Bone marrow (tissue), 2 donors: ENCODE results near the gene TAX1BP1.

Experiments used
- DNase-seq, 2 donors: peaks; one replicate each; lab custom pipeline; 2025; lab: John Stamatoyannopoulos, UW

Gene TAX1BP1

DNA sequence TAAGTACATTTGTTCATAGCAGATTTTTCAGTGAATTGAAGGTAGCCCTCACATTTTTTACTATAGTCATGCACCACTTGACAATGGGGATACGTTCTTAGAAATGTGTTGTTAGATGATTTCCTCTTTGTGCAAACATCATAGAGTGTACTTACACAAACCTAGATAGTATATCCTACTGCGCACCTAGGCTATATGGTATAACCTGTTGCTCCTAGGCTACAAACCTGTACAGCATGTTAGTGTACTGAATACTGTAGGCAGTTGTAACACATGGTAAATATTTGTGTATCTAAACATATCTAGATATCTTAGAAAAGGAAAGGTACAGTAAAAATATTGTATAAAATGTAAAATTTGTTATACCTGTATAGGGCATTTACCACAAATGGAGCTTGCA, 41.2 kb downstream of the TAX1BP1 start:
- DNase-seq = no peak

DNA sequence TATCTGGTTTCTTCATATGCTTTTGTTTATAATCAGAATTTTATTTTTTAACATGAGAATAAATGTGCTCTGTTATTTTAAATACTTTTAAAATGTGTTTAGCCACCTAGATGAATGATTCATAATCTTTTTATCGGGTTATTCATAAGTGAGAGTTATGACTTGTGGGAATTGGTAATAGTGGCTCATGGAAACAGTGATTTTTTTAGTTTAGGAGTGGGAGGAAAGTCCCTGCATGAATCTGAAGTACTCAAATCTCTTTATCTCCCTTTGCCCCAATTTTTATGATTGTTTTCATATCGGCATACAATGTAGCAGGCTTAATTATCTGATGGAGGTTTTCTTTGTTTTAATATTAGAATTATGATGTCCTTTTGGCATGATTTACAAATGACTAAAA, 42.9 kb downstream of the TAX1BP1 start:
- no peak for DNase-seq

DNA sequence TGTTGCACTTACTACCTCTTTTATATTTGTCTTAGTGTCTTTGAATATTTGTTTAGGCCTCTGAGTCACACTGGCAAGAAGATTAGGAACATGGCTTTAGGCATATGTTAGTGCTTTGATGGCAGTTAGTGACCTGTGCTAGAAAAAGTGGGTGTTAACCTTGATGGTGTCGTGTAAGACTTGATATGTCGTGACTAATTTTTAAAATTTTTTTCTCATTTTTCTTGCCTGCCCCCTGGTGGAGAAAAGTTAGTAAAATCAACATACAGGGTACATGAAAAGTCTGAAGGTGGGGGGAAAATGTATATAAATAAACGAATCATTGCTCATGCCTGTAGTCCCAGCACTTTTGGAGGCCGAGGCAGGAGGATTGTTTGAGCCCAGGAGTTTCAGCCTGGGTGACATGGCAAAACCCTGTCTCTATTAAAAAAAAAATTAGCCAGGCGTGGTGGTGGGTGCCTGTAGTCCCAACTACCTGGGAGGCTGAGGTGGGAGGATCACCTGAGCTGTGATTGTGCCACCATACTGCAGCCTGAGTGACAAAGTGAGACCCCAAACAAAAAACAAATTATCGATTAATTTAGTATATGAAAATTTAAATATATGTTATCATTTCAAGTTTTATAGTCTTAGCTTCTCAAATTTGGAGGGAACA, 44.6 kb downstream of the TAX1BP1 start:
- DNase-seq = peak in 1 of 2 donors; percentile 27

DNA sequence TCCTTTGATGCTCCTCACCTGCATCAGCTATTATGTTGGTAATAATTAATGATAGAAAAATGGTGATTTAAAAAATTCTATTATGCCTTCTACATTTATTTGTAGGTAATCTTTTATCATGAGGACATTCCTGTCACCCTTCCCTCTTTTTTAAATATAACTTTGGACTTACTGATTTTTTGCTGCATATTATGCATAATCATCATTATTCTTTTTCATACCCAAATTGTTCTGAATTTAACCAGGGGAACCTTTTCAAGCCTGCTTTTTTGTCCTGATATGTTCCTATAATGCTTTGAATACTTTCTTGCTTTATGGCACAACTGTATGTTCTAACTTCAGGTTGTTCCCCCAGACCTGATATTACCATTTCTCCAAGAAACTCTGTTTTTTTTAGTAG, 48.5 kb downstream of the TAX1BP1 start:
- DNase-seq = no peak

DNA sequence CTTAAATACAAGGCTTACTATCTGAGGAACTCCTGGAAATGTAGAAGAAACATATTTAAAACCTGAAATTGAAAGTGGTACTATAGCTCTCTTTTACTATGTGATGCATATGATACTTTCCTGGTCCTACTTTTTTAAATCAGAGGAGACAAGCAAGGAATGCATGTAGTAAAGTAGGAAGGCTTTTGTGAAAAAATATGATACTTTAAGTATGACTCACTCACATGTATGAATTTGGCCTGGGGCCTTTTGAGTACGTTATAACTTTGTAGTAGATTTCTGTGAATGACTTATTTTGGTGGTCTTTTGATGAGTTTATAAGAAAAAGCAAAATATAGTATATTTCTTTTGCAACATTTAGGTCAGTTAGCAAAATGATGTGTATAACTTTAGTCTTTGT, 53.8 kb downstream of the TAX1BP1 start:
- DNase-seq = no peak

DNA sequence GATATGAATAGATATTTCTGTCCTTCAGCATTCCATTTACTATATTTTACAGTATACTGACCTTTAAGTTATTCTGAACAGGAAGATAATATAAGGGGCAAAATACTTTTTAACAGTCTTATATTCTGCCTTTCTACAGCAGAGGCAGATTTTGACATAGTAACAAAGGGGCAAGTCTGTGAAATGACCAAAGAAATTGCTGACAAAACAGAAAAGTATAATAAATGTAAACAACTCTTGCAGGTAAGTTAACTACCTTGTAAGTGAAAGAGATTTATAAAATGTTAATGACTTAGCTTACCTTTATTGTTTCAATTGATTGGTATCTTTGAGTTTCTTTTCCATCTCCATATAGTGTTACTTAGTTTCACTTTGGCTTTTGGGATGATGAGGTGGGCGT, 56.0 kb downstream of the TAX1BP1 start:
- DNase-seq = no peak

DNA sequence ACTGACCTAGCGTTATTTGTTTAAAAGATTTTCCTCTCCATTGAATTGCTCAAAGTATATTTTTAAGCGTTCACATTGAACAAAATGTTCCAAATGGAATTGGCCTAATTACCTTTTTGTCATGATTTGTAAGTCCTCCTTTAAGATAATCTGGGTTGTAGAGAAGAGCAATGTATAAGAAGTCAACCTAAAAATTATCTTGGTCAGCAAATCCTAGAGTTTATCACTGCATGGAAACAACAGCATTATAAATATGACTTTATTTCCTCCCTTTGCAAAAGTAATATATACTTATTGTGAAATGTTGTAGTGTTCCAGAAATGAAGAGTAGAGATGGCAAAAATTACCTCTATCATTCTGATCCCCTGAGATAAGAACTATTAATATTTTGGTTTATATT, 59.2 kb downstream of the TAX1BP1 start:
- DNase-seq = no peak

DNA sequence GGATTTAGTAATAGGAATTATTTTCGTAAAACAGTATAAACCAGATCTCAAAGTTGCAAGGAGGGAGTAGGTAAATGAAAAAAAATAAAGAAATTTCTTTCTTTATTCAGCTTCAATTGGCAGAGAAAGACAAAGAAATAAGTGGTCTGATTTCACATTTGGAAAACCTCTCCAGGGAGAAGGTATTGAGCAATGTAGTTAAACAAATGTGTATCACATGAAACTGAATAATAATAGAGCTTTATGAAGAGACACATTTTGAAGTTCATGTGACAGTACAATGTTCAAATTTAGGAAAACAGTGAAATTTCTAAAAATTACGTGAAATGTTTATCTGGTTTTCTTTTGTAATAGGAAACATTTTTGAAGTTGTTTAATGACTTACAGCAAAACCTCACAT, 63.0 kb downstream of the TAX1BP1 start:
- DNase-seq = no peak

DNA sequence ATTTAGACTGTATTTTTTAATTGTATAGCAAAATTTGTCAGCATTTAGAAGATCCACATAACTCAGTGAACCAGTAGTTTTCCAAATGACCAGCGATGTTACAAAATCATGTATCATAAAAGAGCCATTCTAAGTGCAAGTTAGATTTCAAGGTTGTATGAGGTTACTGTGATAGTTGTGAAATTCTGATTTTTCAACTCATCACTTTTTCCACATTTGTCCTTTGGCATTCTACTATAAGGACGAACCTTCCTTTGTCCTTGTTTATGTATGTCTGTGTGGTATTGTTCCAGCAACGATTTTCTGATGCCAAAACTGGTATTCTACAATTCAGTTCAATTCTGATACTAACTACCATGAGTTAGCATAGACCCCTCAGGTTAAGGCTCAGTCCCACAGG, 64.2 kb downstream of the TAX1BP1 start:
- DNase-seq = no peak

DNA sequence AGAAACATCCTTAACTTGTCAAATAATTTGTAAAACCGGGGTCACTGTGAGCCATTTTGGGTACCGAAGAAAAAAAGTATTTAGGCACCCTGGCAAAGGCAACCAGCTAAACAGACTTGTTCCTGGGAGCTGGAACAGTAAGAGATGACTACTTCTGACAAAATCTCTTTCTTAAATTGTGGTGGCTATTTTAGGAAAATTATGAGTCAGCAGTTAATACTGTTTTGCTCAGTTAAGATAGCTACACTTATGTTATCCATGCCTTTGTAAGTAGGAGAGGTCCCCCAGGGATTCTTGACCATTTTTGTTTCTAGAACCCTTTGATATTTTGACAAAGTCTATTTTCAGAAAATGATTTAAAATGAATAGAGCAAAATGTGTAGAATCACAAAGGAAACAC, 68.7 kb downstream of the TAX1BP1 start:
- DNase-seq = no peak

DNA sequence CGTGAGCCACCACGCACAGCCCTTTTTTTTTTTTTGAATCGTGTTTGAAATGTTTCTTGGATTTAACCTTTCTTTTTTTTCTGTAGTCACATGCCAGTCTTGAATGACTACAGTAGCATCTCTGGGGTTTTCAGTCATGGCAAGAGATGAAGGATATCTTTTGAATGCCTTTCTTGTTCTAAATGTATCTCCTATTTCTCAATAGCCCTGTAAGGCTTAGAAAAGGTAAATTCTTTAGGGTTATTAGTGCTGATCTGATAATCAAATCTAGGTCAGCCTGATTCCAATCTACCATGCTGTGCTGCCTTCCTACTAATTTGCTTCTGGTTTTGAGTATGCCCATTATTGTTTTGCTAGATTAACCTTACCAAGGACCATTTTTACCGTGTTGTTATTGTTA, 70.2 kb downstream of the TAX1BP1 start:
- no peak for DNase-seq

DNA sequence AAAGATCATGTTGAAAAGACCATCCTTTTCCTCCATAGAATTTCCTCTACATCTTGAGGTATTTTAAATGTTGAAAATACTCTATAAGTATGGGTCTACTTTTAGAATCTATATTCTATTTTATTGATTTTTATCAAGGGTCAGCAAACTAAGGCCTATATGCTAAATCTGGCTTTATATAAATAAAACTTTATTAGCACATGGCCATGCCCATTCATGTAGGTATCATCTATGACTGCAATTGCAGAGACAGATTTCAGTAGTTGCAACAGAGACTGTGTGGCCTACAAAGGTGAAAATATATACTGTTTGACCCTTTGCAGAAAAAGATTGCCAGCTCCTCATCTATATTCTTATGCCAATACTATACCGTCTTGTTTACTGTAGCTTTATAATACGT, 72.7 kb downstream of the TAX1BP1 start:
- DNase-seq = no peak

DNA sequence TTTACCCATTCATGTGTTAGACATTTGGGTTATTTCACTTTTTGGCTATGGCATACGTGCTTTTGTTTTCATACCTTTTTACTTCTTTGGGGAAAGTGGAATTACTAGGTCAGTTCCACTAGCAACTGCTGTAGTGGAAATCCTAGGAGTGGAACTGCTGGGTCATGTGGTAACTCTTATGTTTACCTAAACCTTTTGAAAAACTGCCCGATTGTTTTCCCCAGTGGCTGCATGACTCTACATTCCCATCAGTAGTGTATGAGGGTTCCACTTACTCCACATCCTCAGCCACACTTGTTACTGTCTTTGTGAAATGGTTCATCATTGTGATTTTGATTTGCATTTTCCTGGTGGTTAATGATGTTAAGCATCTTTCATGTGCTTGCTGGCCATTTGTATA, 82.3 kb downstream of the TAX1BP1 start:
- DNase-seq = no peak

DNA sequence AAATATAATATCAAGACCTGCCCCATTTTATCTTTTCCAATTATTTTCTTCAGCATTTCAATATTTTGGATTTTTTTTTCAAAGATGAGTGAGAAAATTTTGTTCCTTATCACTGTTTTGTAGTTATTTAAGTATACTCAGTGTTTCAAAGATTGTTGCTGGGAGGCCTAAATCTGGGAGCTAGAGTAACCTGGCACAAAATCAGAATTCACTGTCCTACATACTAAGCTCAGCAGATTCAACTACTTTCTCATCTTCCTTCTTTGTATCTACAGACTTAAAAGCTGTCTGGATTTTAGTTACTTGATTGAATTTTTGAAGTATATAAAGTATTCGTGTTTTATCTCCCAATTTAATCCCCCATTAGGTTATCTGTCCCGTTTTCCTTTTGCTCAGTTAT, 85.9 kb downstream of the TAX1BP1 start:
- no peak for DNase-seq

DNA sequence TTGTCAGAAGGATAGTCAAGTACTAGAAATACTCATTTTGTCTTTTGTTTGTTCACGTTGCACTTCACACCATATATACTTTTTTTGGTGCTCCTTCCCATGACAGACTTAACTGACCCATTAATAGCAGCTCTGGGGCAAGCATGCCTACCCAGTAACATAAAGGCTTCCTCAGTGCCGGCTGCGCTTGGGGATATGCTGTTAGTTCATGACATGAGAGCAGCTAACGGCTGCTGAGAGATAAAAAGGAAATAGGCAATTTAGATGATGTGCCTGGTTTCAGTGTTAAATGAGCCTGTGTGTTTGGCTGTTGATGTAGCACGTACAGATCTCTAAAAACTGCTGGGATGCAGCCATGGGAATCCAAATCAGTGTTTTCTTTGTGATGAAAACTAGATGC, 86.4 kb downstream of the TAX1BP1 start:
- no peak for DNase-seq

DNA sequence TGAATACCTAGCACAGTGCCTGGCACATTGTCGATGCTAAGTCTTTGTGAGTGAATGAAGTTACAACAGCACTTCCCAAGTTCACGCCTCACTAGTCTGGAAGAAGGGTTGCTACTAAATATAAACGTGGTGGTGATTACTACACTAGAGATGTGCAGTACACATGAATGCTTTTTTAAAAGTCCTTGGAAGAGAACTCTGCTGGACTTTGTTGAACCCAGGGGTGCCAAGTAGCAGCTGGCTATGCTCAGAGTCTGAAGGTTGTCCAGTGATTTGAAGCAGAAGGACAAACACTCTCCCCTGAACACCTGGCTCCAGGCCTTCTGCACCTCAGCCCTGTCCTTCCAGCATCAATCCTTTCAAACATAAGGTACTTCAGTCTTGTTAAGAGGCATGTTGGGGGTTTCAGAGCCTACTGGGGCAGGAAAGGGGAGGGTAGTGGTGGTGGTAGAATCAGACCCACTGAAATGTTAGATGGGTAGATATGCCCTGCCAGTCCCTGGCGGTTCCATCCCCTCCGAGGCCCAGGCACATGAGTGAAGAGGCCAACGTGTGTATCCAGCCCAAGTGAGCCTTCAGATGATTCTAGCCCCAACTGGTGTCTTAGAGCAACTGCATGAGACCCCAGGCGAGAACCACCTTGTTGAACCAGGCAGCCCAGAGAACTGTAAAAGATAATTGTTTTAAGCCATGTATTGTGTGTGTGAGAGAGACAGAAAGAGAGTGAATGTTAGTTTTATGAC, 94.4 kb downstream of the TAX1BP1 start:
- DNase-seq = no peak

DNA sequence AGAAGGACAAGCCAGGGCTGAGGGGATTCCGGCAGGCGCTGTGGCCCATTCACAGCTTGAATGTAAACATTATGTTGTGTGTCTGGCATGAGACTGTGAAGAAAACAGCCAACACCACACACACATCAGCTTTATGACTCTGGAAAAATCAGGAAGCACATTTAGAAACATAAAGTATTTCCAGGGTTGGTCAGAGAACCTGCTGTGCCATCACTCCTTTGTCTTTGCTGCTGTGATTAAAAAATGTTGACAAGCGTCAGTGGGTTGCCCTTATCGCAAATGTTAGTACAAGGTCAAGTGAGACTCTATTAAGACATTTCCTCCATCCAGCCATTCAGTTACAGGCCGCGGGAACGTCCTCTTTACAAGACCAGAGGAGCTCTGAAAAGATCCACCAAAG, 95.4 kb downstream of the TAX1BP1 start:
- no peak for DNase-seq

DNA sequence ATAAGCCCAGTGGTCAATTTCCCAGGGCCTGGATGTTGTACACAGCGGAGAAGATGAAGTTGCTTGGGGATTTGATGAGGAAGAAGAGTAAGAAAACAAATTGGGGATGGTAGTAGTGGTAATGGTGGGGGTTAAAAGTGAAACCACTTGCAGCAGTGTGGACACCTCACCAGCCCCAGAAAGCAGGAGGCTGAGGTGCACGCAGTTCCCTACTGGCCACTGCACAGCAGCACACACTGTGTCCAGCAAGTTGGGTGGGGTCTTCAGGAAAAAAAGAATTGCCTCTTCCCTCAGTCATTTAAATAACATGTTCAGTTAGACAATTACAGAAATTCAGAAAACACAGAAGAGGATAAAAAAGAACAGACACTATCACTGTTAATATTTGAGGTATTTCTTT, 96.6 kb downstream of the TAX1BP1 start:
- DNase-seq = no peak

DNA sequence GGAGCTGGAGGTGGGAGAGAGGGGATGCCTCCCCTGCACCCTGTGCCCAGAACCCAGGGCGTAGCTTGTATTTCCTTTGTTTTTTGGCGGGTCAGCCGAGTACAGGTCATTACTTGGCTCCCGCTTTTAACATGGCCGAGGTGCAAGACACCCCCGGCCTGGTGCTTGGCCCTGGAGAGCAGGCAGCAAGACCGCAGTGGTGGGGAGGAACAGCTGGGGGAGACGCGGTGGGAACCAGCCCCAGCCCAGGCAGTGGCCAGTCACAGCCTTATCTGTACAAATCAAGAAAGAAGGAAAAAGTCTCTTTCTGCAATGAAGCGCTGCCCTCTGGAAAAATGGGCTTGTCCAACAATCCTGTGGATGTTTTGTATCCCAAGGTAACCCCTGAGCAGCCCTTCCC, 99.1 kb downstream of the TAX1BP1 start:
- no peak for DNase-seq

DNA sequence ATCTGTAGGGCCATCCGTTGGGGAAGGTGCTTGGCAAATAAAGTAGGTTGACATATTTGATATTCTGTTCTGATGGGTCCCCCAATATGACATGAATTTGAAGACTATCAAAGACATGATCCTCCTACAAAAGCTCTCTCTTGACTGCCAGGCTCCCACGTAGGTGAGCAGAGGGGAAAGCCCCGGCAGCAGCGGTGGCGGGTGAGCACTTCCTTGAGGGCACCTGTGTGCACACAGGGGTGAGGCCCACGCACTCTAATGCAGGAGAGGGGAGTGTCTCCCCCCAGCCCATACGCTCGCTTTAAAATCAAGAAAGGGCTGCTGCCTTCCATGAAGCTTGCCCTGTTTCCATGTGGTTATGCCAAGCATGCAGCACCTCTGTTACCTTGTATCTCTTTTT, 100.4 kb downstream of the TAX1BP1 start:
- no peak for DNase-seq

DNA sequence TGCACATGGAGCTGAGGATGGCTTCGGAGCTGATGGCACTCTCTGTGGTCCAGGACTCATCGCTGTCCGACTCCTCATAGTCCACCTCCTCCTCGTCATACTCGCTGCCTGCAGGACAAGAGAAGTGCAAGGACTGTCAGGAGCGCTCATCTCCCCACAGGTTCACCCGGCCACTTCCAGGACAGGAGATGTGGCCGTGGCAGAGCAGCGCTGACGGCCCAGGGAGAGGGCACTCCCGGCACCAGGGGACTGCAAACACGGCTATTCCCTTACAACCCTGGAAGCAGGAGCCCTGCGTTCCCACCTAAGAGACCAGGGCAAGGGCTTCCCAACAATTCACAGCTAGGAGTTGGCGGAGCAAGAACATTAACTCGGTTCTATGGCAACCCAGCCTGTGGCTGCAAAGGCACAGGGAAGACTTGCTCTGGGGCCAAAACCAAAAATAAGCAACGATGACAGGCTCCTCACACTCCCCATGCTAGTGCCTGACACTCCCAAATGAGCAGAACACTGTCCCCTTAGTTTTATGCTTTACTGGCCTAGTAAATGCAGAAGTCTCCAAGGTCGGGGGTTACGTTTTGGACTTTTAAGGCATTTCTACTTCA, 100.9 kb downstream of the TAX1BP1 start:
- no peak for DNase-seq

DNA sequence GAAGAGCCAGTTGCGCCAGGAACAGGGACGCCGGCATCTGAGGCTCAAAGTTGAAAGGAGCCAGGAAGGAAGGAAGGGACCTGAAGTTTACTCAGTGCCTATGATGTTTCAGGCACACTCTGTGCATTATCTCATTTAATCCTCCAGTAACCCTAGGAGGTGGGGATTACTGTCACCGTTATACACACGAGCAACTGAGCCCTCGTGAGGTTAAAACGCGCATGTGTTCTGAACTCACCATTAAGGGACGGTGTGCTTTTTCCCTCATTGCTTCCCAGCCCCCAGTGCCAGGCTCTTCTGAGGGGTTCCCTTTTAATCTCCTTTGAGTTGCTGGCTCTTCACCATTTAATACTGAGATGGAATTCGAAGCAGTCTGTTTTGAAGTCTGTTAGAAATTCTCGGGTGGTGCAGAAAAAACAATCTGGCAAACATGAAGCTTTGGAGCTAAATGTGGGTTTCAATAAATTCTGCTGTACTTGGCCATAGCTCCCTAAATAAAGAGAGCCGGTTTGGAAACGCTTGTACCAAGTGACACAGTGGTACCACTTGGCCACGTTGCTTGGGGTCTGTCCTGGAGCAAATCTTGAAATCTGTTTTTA, 102.2 kb downstream of the TAX1BP1 start:
- DNase-seq = no peak

DNA sequence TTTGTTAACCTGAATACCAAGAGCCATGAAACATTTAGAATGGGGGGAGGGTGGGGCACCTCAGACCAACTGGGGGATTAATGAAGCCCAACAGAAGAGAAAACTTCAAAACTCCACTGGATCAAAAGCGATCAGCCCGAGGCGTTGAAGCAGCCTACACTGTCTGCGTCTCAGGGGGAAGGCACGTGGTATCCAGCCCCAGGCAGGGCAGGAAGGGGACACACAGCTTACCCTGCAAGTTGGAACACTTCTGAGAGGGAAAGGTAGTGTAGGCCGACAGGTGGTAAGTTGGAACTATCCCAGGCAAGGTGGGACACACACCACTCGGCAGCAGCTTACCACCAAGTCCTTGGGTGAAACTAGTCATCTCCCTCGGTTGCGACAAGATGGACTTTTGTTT, 102.9 kb downstream of the TAX1BP1 start:
- no peak for DNase-seq
